ENCODE measurements around the gene IGFL4.

GRCh38 chr19:46077815-46078167 lies 37.0 kb upstream of the IGFL4 start:
- TF ChIP-seq CTCF (IDR thresholded peaks at IDR 0.05; ENCODE audit: poor library complexity) (no peak), EZH2 (IDR thresholded peaks at IDR 0.05; ENCODE audit: borderline replicate concordance) (no peak)

All from hepatocyte (in vitro differentiated cells).